HG02885 (cell line): ENCODE measurements around the gene CLP1.

Source experiments
- ATAC-seq: cut with Tn5 transposase; IDR thresholded peaks from one replicate; pipeline ENCODE4 v1.9.1; 2021; ENCODE audit warnings: mild to moderate bottlenecking; ENCODE audit not compliant: unreplicated experiment, poor library complexity

CLP1 gene

GRCh38 chr11:57657194-57658022, at the start of gene CLP1:
TSS of gene CLP1 (plus strand) at chr11:57657762. CDS start at chr11:57659477, 1,715 bp downstream.
- ATAC-seq = peak; percentile 99

- ATAC-seq = no peak
These were observed 47.4 kb upstream of the CLP1 start for GRCh38 chr11:57610170-57610569.

GRCh38 chr11:57614234-57614772, 43.3 kb upstream of the CLP1 start:
- ATAC-seq = no peak

- no peak for ATAC-seq
These were observed 42.3 kb upstream of the CLP1 start for GRCh38 chr11:57615308-57615707.

GRCh38 chr11:57616595-57616994, 41.0 kb upstream of the CLP1 start:
- no peak for ATAC-seq

GRCh38 chr11:57618438-57618837, 39.1 kb upstream of the CLP1 start:
- no peak for ATAC-seq

GRCh38 chr11:57619331-57619730, 38.2 kb upstream of the CLP1 start:
- ATAC-seq = no peak

GRCh38 chr11:57620467-57620866, 37.1 kb upstream of the CLP1 start:
- no peak for ATAC-seq

- ATAC-seq = no peak
These were observed 35.3 kb upstream of the CLP1 start for GRCh38 chr11:57622263-57622662.

- no peak for ATAC-seq
These were observed 32.7 kb upstream of the CLP1 start for GRCh38 chr11:57624864-57625263.

GRCh38 chr11:57626895-57627294, 30.7 kb upstream of the CLP1 start:
- no peak for ATAC-seq

- no peak for ATAC-seq
These were observed 27.4 kb upstream of the CLP1 start for GRCh38 chr11:57630171-57630570.

- ATAC-seq = no peak
These were observed 25.4 kb upstream of the CLP1 start for GRCh38 chr11:57632116-57632515.

- ATAC-seq = no peak
These were observed 24.0 kb upstream of the CLP1 start for GRCh38 chr11:57633394-57634070.

GRCh38 chr11:57634311-57634710, 23.3 kb upstream of the CLP1 start:
- no peak for ATAC-seq

- no peak for ATAC-seq
These were observed 22.3 kb upstream of the CLP1 start for GRCh38 chr11:57635246-57635645.

GRCh38 chr11:57637626-57638004, 19.9 kb upstream of the CLP1 start:
- no peak for ATAC-seq

GRCh38 chr11:57638005-57638781, 19.4 kb upstream of the CLP1 start:
- no peak for ATAC-seq

- no peak for ATAC-seq
These were observed 18.7 kb upstream of the CLP1 start for GRCh38 chr11:57638811-57639320.

- no peak for ATAC-seq
These were observed 18.1 kb upstream of the CLP1 start for GRCh38 chr11:57639321-57640067.
